Measurements from ENCODE around the gene GHRH.

DNA sequence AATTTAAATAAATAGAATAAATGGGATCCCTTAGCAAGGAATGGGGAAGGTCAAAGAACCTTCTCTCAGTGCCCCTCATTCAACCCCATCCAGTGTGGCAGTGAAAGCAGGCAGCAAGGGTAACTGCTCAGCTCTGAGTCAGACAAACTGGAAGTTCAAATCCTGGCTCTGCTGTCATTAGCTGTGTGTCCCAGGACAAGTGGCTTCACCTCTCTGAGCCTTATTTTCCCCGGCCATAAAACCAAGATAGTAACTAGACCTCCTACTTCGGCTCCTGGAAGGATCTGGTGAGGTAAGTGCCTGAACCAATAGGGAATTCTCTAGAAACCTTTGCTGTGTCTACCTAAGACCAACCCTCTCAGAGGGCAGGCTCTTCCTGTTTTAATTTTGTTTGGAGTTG is 4.1 kb downstream of the GHRH start:
- TF ChIP-seq, protein P1, sequence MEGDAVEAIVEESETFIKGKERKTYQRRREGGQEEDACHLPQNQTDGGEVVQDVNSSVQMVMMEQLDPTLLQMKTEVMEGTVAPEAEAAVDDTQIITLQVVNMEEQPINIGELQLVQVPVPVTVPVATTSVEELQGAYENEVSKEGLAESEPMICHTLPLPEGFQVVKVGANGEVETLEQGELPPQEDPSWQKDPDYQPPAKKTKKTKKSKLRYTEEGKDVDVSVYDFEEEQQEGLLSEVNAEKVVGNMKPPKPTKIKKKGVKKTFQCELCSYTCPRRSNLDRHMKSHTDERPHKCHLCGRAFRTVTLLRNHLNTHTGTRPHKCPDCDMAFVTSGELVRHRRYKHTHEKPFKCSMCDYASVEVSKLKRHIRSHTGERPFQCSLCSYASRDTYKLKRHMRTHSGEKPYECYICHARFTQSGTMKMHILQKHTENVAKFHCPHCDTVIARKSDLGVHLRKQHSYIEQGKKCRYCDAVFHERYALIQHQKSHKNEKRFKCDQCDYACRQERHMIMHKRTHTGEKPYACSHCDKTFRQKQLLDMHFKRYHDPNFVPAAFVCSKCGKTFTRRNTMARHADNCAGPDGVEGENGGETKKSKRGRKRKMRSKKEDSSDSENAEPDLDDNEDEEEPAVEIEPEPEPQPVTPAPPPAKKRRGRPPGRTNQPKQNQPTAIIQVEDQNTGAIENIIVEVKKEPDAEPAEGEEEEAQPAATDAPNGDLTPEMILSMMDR (IDR thresholded peaks at IDR 0.05) = no peak
- TF ChIP-seq TCF7L2 (IDR thresholded peaks at IDR 0.05; ENCODE audit: low read depth, low read length) (no peak), SIN3A (IDR thresholded peaks at IDR 0.05; ENCODE audit: borderline replicate concordance, insufficient read depth, low read depth, low read length) (no peak)
